Osteocyte (in vitro differentiated cells): ENCODE measurements around the gene PDE10A. TPM values are rescaled to one million over a fixed set of nuclear protein-coding genes. Genes with fewer than 3 reads are reported as not detected.

Experiments used
- DNase-seq: peaks from one replicate; pipeline ENCODE4 v3.0.0; 2021; ENCODE audit warnings: mixed read lengths; ENCODE audit not compliant: unreplicated experiment; ENCODE audit errors: extremely low spot score
- H3K27ac Mint-ChIP-seq: one replicate; pipeline ENCODE4 v1.8.0; 2021; ENCODE audit warnings: mild to moderate bottlenecking, mixed read lengths; ENCODE audit not compliant: unreplicated experiment
- H3K27me3 Mint-ChIP-seq: one replicate; pipeline ENCODE4 v1.8.0; 2021; ENCODE audit warnings: mixed read lengths; ENCODE audit not compliant: unreplicated experiment
- H3K36me3 Mint-ChIP-seq: one replicate; pipeline ENCODE4 v1.8.0; 2021; ENCODE audit warnings: mixed read lengths; ENCODE audit not compliant: unreplicated experiment
- H3K4me1 Mint-ChIP-seq: one replicate; pipeline ENCODE4 v1.8.0; 2021; ENCODE audit warnings: mixed read lengths; ENCODE audit not compliant: unreplicated experiment
- H3K4me3 Mint-ChIP-seq: one replicate; pipeline ENCODE4 v1.8.0; 2021; ENCODE audit warnings: mild to moderate bottlenecking, moderate library complexity, mixed read lengths; ENCODE audit not compliant: unreplicated experiment
- H3K9me3 Mint-ChIP-seq: one replicate; pipeline ENCODE4 v1.8.0; 2021; ENCODE audit warnings: mixed read lengths; ENCODE audit not compliant: unreplicated experiment
- total RNA-seq: library from RNA; stranded (reverse); gene quantifications from 2 replicates; pipeline ENCODE4 v1.2.1, GENCODE V29; 2021
- TF ChIP-seq, protein P1 (sequence below): fragments of 200-600 bp; sonication (generic); IDR thresholded peaks from 2 replicates; pipeline ENCODE4 v1.5.0; 2021; ENCODE audit warnings: antibody characterized with exemption, mild to moderate bottlenecking, moderate library complexity

The PDE10A gene
- total RNA-seq, 1 donor from 2014 or later = 9.8 TPM

DNA sequence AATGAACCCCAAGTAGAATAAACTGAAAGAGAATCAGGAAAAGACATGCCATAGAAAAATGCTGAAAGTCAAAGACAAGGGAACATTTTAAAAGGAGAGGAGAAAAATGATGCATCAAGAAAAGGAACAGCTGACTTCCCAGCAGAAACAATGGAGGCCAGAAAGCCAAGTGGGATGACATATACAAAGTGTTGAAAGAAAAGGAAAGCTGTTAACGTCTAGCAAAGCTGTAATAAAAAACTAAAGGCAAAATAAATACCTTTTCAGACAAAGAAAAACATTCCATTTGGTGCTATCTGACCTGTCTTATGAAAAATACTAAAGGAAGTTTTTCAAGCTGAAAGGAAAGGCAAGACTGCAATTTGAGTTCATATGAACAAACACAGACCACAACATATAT is 34.1 kb upstream of the PDE10A start:
- Mint-ChIP-seq H3K9me3 (peaks cover 31% of the 10 kb centered on the region), H3K36me3 (no peaks in the 10 kb centered on the region), H3K27me3 (no peaks in the 10 kb centered on the region), H3K4me1 (peaks cover 19% of the 10 kb centered on the region), H3K4me3 (no peak overlapping the region), H3K27ac (no peak overlapping the region)
- DNase-seq = no peak
- TF ChIP-seq, protein P1, sequence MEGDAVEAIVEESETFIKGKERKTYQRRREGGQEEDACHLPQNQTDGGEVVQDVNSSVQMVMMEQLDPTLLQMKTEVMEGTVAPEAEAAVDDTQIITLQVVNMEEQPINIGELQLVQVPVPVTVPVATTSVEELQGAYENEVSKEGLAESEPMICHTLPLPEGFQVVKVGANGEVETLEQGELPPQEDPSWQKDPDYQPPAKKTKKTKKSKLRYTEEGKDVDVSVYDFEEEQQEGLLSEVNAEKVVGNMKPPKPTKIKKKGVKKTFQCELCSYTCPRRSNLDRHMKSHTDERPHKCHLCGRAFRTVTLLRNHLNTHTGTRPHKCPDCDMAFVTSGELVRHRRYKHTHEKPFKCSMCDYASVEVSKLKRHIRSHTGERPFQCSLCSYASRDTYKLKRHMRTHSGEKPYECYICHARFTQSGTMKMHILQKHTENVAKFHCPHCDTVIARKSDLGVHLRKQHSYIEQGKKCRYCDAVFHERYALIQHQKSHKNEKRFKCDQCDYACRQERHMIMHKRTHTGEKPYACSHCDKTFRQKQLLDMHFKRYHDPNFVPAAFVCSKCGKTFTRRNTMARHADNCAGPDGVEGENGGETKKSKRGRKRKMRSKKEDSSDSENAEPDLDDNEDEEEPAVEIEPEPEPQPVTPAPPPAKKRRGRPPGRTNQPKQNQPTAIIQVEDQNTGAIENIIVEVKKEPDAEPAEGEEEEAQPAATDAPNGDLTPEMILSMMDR = no peak

- H3K27me3 Mint-ChIP-seq = no peaks in the 10 kb centered on the region
- TF ChIP-seq, protein P1 = no peak
- DNase-seq = no peak
- peaks cover 20% of the 10 kb centered on the region for H3K4me1 Mint-ChIP-seq
- H3K4me3 Mint-ChIP-seq = no peak overlapping the region
- no peaks in the 10 kb centered on the region for H3K36me3 Mint-ChIP-seq
- H3K9me3 Mint-ChIP-seq = peaks cover 31% of the 10 kb centered on the region
- H3K27ac Mint-ChIP-seq = no peak overlapping the region
Measured at GRCh38 chr6:165695722-165696515, 32.9 kb upstream of the PDE10A start.

DNA sequence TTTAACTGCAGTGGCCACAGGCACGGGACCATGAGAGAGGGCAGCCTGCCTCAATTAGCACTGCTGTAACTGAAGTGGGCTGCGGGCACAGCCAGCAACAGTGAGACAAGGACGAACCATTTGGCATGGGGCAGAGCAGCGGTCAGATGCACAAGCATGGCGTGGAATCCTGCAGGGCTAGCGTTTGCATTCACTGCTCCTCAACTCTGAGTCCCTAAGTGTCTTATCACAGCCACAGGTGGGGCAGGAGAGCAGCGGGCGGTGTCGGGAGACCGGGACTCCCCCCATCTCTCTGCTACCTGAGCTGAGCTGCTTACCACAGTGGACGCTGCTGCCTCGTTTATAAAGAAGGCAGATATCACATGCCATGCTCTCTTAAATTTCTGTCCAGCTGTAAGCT is 31.3 kb upstream of the PDE10A start:
- no peak overlapping the region for H3K27ac Mint-ChIP-seq
- DNase-seq = no peak
- no peak overlapping the region for H3K4me3 Mint-ChIP-seq
- H3K4me1 Mint-ChIP-seq = peaks cover 18% of the 10 kb centered on the region
- H3K36me3 Mint-ChIP-seq = no peaks in the 10 kb centered on the region
- no peaks in the 10 kb centered on the region for H3K27me3 Mint-ChIP-seq
- TF ChIP-seq, protein P1 = no peak
- peaks cover 29% of the 10 kb centered on the region for H3K9me3 Mint-ChIP-seq

- no peaks in the 10 kb centered on the region for H3K27me3 Mint-ChIP-seq
- no peak overlapping the region for H3K27ac Mint-ChIP-seq
Measured at GRCh38 chr6:165692106-165692653, 29.1 kb upstream of the PDE10A start.

GRCh38 chr6:165689699-165690098 is 26.7 kb upstream of the PDE10A start:
- peaks cover 7% of the 10 kb centered on the region for H3K4me1 Mint-ChIP-seq
- no peaks in the 10 kb centered on the region for H3K27me3 Mint-ChIP-seq
- H3K4me3 Mint-ChIP-seq = no peak overlapping the region
- no peaks in the 10 kb centered on the region for H3K36me3 Mint-ChIP-seq
- no peak for DNase-seq
- H3K27ac Mint-ChIP-seq = no peak overlapping the region
- TF ChIP-seq, protein P1 = peak; percentile 8
- peaks cover 4% of the 10 kb centered on the region for H3K9me3 Mint-ChIP-seq

More at GRCh38 chr6:165692106-165692653, 29.1 kb upstream of the PDE10A start:
- Mint-ChIP-seq H3K36me3 (no peaks in the 10 kb centered on the region), H3K4me3 (no peak overlapping the region), H3K9me3 (peaks cover 13% of the 10 kb centered on the region), H3K4me1 (peaks cover 18% of the 10 kb centered on the region)
- DNase-seq = no peak
- TF ChIP-seq, protein P1 = no peak
